ENCODE measurements around the gene SH2D2A.

SH2D2A gene

GRCh38 chr1:156856282-156856785 is 39.7 kb upstream of the SH2D2A start:
- TF ChIP-seq REST (IDR thresholded peaks at IDR 0.05; ENCODE audit: insufficient read depth in 1 of 2, low read depth in 2 of 2, low read length in 2 of 2) = no peak
- TF ChIP-seq TAF1 (IDR thresholded peaks at IDR 0.05; ENCODE audit: borderline replicate concordance, insufficient read depth, low read length) = no peak
- TF ChIP-seq SIN3A (IDR thresholded peaks at IDR 0.05; ENCODE audit: borderline replicate concordance, insufficient read depth, low read length) = no peak
- no peak for TF ChIP-seq POLR2AphosphoS5 (IDR thresholded peaks at IDR 0.05; ENCODE audit: low read depth, low read length)
- TF ChIP-seq FOXP2 (optimal IDR thresholded peaks at IDR 0.05; ENCODE audit: borderline replicate concordance, extremely low read depth, extremely low read length, insufficient read depth) = no peak

GRCh38 chr1:156854634-156855033 is 38.0 kb upstream of the SH2D2A start:
- no peak for TF ChIP-seq SIN3A (IDR thresholded peaks at IDR 0.05; ENCODE audit: borderline replicate concordance, insufficient read depth, low read length)
- TF ChIP-seq POLR2AphosphoS5 (IDR thresholded peaks at IDR 0.05; ENCODE audit: low read depth, low read length) = no peak
- TF ChIP-seq FOXP2 (optimal IDR thresholded peaks at IDR 0.05; ENCODE audit: borderline replicate concordance, extremely low read depth, extremely low read length, insufficient read depth) = no peak
- TF ChIP-seq TAF1 (IDR thresholded peaks at IDR 0.05; ENCODE audit: borderline replicate concordance, insufficient read depth, low read length) = no peak
- no peak for TF ChIP-seq REST (IDR thresholded peaks at IDR 0.05; ENCODE audit: insufficient read depth in 1 of 2, low read depth in 2 of 2, low read length in 2 of 2)

- TF ChIP-seq FOXP2 (optimal IDR thresholded peaks at IDR 0.05; ENCODE audit: borderline replicate concordance, extremely low read depth, extremely low read length, insufficient read depth) (no peak), TAF1 (IDR thresholded peaks at IDR 0.05; ENCODE audit: borderline replicate concordance, insufficient read depth, low read length) (no peak), POLR2AphosphoS5 (IDR thresholded peaks at IDR 0.05; ENCODE audit: low read depth, low read length) (no peak), SIN3A (IDR thresholded peaks at IDR 0.05; ENCODE audit: borderline replicate concordance, insufficient read depth, low read length) (no peak), REST (IDR thresholded peaks at IDR 0.05; ENCODE audit: insufficient read depth in 1 of 2, low read depth in 2 of 2, low read length in 2 of 2) (no peak)
Measured at GRCh38 chr1:156853761-156854160, 37.1 kb upstream of the SH2D2A start.

- TF ChIP-seq REST (IDR thresholded peaks at IDR 0.05; ENCODE audit: insufficient read depth in 1 of 2, low read depth in 2 of 2, low read length in 2 of 2) (no peak), FOXP2 (optimal IDR thresholded peaks at IDR 0.05; ENCODE audit: borderline replicate concordance, extremely low read depth, extremely low read length, insufficient read depth) (no peak), SIN3A (IDR thresholded peaks at IDR 0.05; ENCODE audit: borderline replicate concordance, insufficient read depth, low read length) (no peak), POLR2AphosphoS5 (IDR thresholded peaks at IDR 0.05; ENCODE audit: low read depth, low read length) (no peak), TAF1 (IDR thresholded peaks at IDR 0.05; ENCODE audit: borderline replicate concordance, insufficient read depth, low read length) (no peak)
Measured at GRCh38 chr1:156852418-156852874, 35.8 kb upstream of the SH2D2A start.

All from PFSK-1 (cell line).